ENCODE data around the gene PPP1R3D.
A peak's percentile ranks its signal among the peaks of the same experiment; 100 is the strongest.

PPP1R3D gene

GRCh38 chr20:59955131-59955796 is 15.2 kb upstream of the PPP1R3D start:
- TF ChIP-seq Cebpa-rat (IDR thresholded peaks at IDR 0.05) = no peak; a peak in 1 of 22 replicates
- H3K27me3 ChIP-seq = no peaks in the 10 kb centered on the region
- H4K20me1 ChIP-seq = no peaks in the 10 kb centered on the region
- H3K4me1 ChIP-seq = no peaks in the 10 kb centered on the region
- no peaks in the 10 kb centered on the region for H3K9me3 ChIP-seq (replicated peaks in 1 of 11)
- no peak overlapping the region for H3K4me2 ChIP-seq
- no peak overlapping the region for H3K4me3 ChIP-seq
- no peak overlapping the region for H3K9ac ChIP-seq
- no peak overlapping the region for H3K27ac ChIP-seq
- H3K36me3 ChIP-seq = no peaks in the 10 kb centered on the region

- no peak for TF ChIP-seq Cebpa-rat (IDR thresholded peaks at IDR 0.05)
- Histone ChIP-seq H3K4me3 (no peak overlapping the region), H3K9me3 (replicated peaks in 1 of 11) (no peaks in the 10 kb centered on the region), H3K9ac (no peak overlapping the region), H3K27ac (no peak overlapping the region), H3K4me1 (no peaks in the 10 kb centered on the region), H3K36me3 (peaks cover 0 to 2% (median 0%) of the 10 kb centered on the region in 11 experiments; a peak in 2 of 22 replicates), H4K20me1 (no peaks in the 10 kb centered on the region), H3K27me3 (no peaks in the 10 kb centered on the region), H3K4me2 (no peak overlapping the region)
These were observed 14.6 kb upstream of the PPP1R3D start for GRCh38 chr20:59954718-59955117.

GRCh38 chr20:59949911-59950310 is 9.8 kb upstream of the PPP1R3D start:
- Histone ChIP-seq H3K4me2 (no peak overlapping the region), H3K9ac (0 out of 22 replicates have a peak overlapping the region, but pooled peaks of 1 of the 11 experiments have one; percentile 14), H3K27me3 (no peaks in the 10 kb centered on the region), H3K4me3 (no peak overlapping the region), H4K20me1 (no peaks in the 10 kb centered on the region; a peak in 1 of 22 replicates), H3K9me3 (replicated peaks in 1 of 11) (no peaks in the 10 kb centered on the region), H3K27ac (no peak overlapping the region), H3K4me1 (peaks cover 6 to 20% (median 10%) of the 10 kb centered on the region in 10 experiments), H3K36me3 (peaks cover under 1 to 14% (median 6%) of the 10 kb centered on the region in 11 experiments; a peak in 20 of 22 replicates)
- TF ChIP-seq Cebpa-rat (IDR thresholded peaks at IDR 0.05) = no peak

- H3K4me1 ChIP-seq = peaks cover 6 to 20% (median 10%) of the 10 kb centered on the region in 10 experiments
- no peaks in the 10 kb centered on the region for H3K9me3 ChIP-seq (replicated peaks in 1 of 11)
- peak overlapping the region in 4 of 11 experiments; percentile 13 to 37 (median 22); a peak in 3 of 22 replicates for H3K27ac ChIP-seq
- H3K36me3 ChIP-seq = peaks cover 8 to 22% (median 15%) of the 10 kb centered on the region in 11 experiments
- H3K27me3 ChIP-seq = no peaks in the 10 kb centered on the region
- peak overlapping the region in 3 of 11 experiments; percentile 25 to 39 (median 36); a peak in 4 of 22 replicates for H3K9ac ChIP-seq
- no peak overlapping the region for H3K4me3 ChIP-seq
- H3K4me2 ChIP-seq = peak overlapping the region; percentile 13 to 61 (median 41); a peak in 18 of 22 replicates
- H4K20me1 ChIP-seq = no peaks in the 10 kb centered on the region; a peak in 1 of 22 replicates
- TF ChIP-seq Cebpa-rat (IDR thresholded peaks at IDR 0.05) = no peak
These were observed 9.0 kb upstream of the PPP1R3D start for GRCh38 chr20:59948828-59949720.

GRCh38 chr20:59948212-59948611 is 8.1 kb upstream of the PPP1R3D start:
- no peak overlapping the region for H3K9ac ChIP-seq
- no peak overlapping the region for H3K4me3 ChIP-seq
- no peaks in the 10 kb centered on the region for H3K27me3 ChIP-seq
- peaks cover 15 to 31% (median 23%) of the 10 kb centered on the region in 11 experiments for H3K36me3 ChIP-seq
- H3K27ac ChIP-seq = peak overlapping the region in 1 of 11 experiments; percentile 31; a peak in 1 of 22 replicates
- no peaks in the 10 kb centered on the region; a peak in 1 of 22 replicates for H4K20me1 ChIP-seq
- peaks cover 6 to 20% (median 10%) of the 10 kb centered on the region in 10 experiments for H3K4me1 ChIP-seq
- peak overlapping the region in 2 of 11 experiments; percentile 29 to 45; a peak in 2 of 22 replicates for H3K4me2 ChIP-seq
- H3K9me3 ChIP-seq (replicated peaks in 1 of 11) = no peaks in the 10 kb centered on the region
- no peak for TF ChIP-seq Cebpa-rat (IDR thresholded peaks at IDR 0.05)

GRCh38 chr20:59947376-59947775 is 7.3 kb upstream of the PPP1R3D start:
- Histone ChIP-seq H3K9ac (no peak overlapping the region), H3K4me3 (no peak overlapping the region), H3K9me3 (replicated peaks in 1 of 11) (no peaks in the 10 kb centered on the region), H3K4me2 (no peak overlapping the region), H4K20me1 (no peaks in the 10 kb centered on the region; a peak in 1 of 22 replicates), H3K27ac (no peak overlapping the region), H3K27me3 (no peaks in the 10 kb centered on the region), H3K4me1 (peaks cover 6 to 20% (median 11%) of the 10 kb centered on the region in 10 experiments), H3K36me3 (peaks cover 17 to 39% (median 31%) of the 10 kb centered on the region in 11 experiments)
- TF ChIP-seq Cebpa-rat (IDR thresholded peaks at IDR 0.05) = no peak

GRCh38 chr20:59945731-59946130 is 5.6 kb upstream of the PPP1R3D start:
- H3K9me3 ChIP-seq (replicated peaks in 1 of 11) = no peaks in the 10 kb centered on the region
- no peak overlapping the region for H3K4me3 ChIP-seq
- no peak overlapping the region for H3K27ac ChIP-seq
- peaks cover 17 to 47% (median 35%) of the 10 kb centered on the region in 11 experiments for H3K36me3 ChIP-seq
- H3K4me1 ChIP-seq = peaks cover 18 to 35% (median 25%) of the 10 kb centered on the region in 10 experiments
- H4K20me1 ChIP-seq = no peaks in the 10 kb centered on the region; a peak in 1 of 22 replicates
- no peak for TF ChIP-seq Cebpa-rat (IDR thresholded peaks at IDR 0.05)
- no peak overlapping the region for H3K4me2 ChIP-seq
- 0 out of 22 replicates have a peak overlapping the region, but pooled peaks of 1 of the 11 experiments have one; percentile 2 for H3K9ac ChIP-seq
- H3K27me3 ChIP-seq = no peaks in the 10 kb centered on the region

GRCh38 chr20:59945175-59945574 is 5.1 kb upstream of the PPP1R3D start:
- Histone ChIP-seq H3K27me3 (no peaks in the 10 kb centered on the region), H3K36me3 (peaks cover 17 to 47% (median 35%) of the 10 kb centered on the region in 11 experiments), H3K9ac (0 out of 22 replicates have a peak overlapping the region, but pooled peaks of 1 of the 11 experiments have one; percentile 2), H3K9me3 (replicated peaks in 1 of 11) (no peaks in the 10 kb centered on the region), H3K4me3 (no peak overlapping the region), H3K27ac (no peak overlapping the region), H4K20me1 (no peaks in the 10 kb centered on the region; a peak in 1 of 22 replicates), H3K4me1 (peaks cover 18 to 35% (median 25%) of the 10 kb centered on the region in 10 experiments), H3K4me2 (no peak overlapping the region)
- TF ChIP-seq Cebpa-rat (IDR thresholded peaks at IDR 0.05) = no peak

- no peak overlapping the region for H3K27ac ChIP-seq
- no peak for TF ChIP-seq Cebpa-rat (IDR thresholded peaks at IDR 0.05)
- H3K4me2 ChIP-seq = no peak overlapping the region
- H3K4me3 ChIP-seq = no peak overlapping the region
- peaks cover 18 to 35% (median 25%) of the 10 kb centered on the region in 10 experiments for H3K4me1 ChIP-seq
- 0 out of 22 replicates have a peak overlapping the region, but pooled peaks of 1 of the 11 experiments have one; percentile 2 for H3K9ac ChIP-seq
- peaks cover 17 to 47% (median 35%) of the 10 kb centered on the region in 11 experiments for H3K36me3 ChIP-seq
- H3K27me3 ChIP-seq = no peaks in the 10 kb centered on the region
- no peaks in the 10 kb centered on the region; a peak in 1 of 22 replicates for H4K20me1 ChIP-seq
- no peaks in the 10 kb centered on the region for H3K9me3 ChIP-seq (replicated peaks in 1 of 11)
These were observed 4.6 kb upstream of the PPP1R3D start for GRCh38 chr20:59944726-59945125.
